GM23338 (cell line): Measurements from ENCODE around the gene DNAH17. TPM values are rescaled to one million over a fixed set of nuclear protein-coding genes. Genes with fewer than 3 reads are reported as not detected.

Source experiments
- ATAC-seq: fragments of 200-7000 bp; cut with Tn5 transposase; 3 replicates; pipeline ENCODE4 v1.9.1; 2020
- DNase-seq: peaks from one replicate; pipeline ENCODE4 v3.0.0-alpha.2; 2015; ENCODE audit warnings: low spot score
- H2AFZ ChIP-seq: fragments of 200-600 bp; sonication (generic); 2 replicates; pipeline ENCODE4 v1.8.0; 2016; ENCODE audit warnings: antibody characterized with exemption, mild to moderate bottlenecking, moderate library complexity
- H3F3A ChIP-seq: fragments of 200-600 bp; sonication (generic); replicated peaks from 2 replicates; pipeline ENCODE4 v1.8.0; 2017; ENCODE audit warnings: antibody characterized with exemption, mixed run types, low read depth
- H3K27ac ChIP-seq: fragments of 200-600 bp; sonication (generic); 2 replicates; pipeline ENCODE4 v1.6.1; 2016; ENCODE audit warnings: low read depth
- H3K27me3 ChIP-seq: fragments of 200-600 bp; sonication (generic); 2 replicates; pipeline ENCODE4 v1.8.0; 2016; ENCODE audit warnings: mild to moderate bottlenecking, mixed run types, moderate library complexity; ENCODE audit not compliant: insufficient read depth
- H3K36me3 ChIP-seq: fragments of 200-600 bp; sonication (generic); 2 replicates; pipeline ENCODE4 v1.8.0; 2016; ENCODE audit warnings: mild to moderate bottlenecking; ENCODE audit not compliant: insufficient read depth
- H3K4me1 ChIP-seq: fragments of 200-600 bp; sonication (generic); 2 replicates; pipeline ENCODE4 v1.8.0; 2016; ENCODE audit warnings: mild to moderate bottlenecking, moderate library complexity; ENCODE audit not compliant: insufficient read depth
- H3K4me2 ChIP-seq: fragments of 200-600 bp; sonication (generic); 2 replicates; pipeline ENCODE4 v1.7.1; 2017; ENCODE audit warnings: mixed run types
- H3K4me3 ChIP-seq: fragments of 200-600 bp; sonication (generic); 2 replicates; pipeline ENCODE4 v1.6.1; 2016; ENCODE audit warnings: mixed run types
- H3K79me2 ChIP-seq: fragments of 200-600 bp; sonication (generic); replicated peaks from 2 replicates; pipeline ENCODE4 v1.8.0; 2017; ENCODE audit warnings: mild to moderate bottlenecking; ENCODE audit not compliant: insufficient read depth
- H3K9me2 ChIP-seq: fragments of 200-600 bp; sonication (generic); 2 replicates; pipeline ENCODE4 v1.8.0; 2017; ENCODE audit not compliant: insufficient read depth
- H4K20me1 ChIP-seq: fragments of 200-600 bp; sonication (generic); replicated peaks from 2 replicates; pipeline ENCODE4 v1.8.0; 2017; ENCODE audit warnings: mild to moderate bottlenecking; ENCODE audit not compliant: insufficient read depth
- H3K27ac Mint-ChIP-seq: 2 replicates; pipeline ENCODE4 v1.8.0; 2020; ENCODE audit warnings: inconsistent platforms, mild to moderate bottlenecking, moderate library complexity, mixed read lengths
- H3K27me3 Mint-ChIP-seq: 3 replicates; pipeline ENCODE4 v1.8.0; 2022; ENCODE audit warnings: low read depth, mild to moderate bottlenecking, moderate library complexity, mixed read lengths, inconsistent platforms; ENCODE audit not compliant: insufficient read depth, poor library complexity
- H3K36me3 Mint-ChIP-seq: 3 replicates; pipeline ENCODE4 v1.8.0; 2021; ENCODE audit warnings: low read depth, mild to moderate bottlenecking, inconsistent platforms, moderate library complexity, mixed read lengths
- H3K4me1 Mint-ChIP-seq: 3 replicates; pipeline ENCODE4 v1.8.0; 2020; ENCODE audit warnings: mild to moderate bottlenecking, inconsistent platforms, mixed read lengths
- H3K4me3 Mint-ChIP-seq: 3 replicates; pipeline ENCODE4 v1.8.0; 2021; ENCODE audit warnings: moderate library complexity, mild to moderate bottlenecking, inconsistent platforms, mixed read lengths
- H3K9me3 Mint-ChIP-seq: 3 replicates; pipeline ENCODE4 v1.8.0; 2020; ENCODE audit warnings: moderate library complexity, mild to moderate bottlenecking, inconsistent platforms, mixed read lengths
- CREB1 ChIP-seq: fragments of 250-450 bp; sonication (Bioruptor Pico); IDR thresholded peaks from 2 replicates; pipeline ENCODE4 v1.5.0; 2020; ENCODE audit warnings: low read depth, mild to moderate bottlenecking, moderate library complexity
- EZH2 ChIP-seq: fragments of 200-600 bp; sonication (generic); IDR thresholded peaks from one replicate; pipeline ENCODE4 v1.8.0; 2017; ENCODE audit warnings: antibody characterized with exemption, mild to moderate bottlenecking, low read depth; ENCODE audit not compliant: unreplicated experiment
- EZH2phosphoT487 ChIP-seq: fragments of 200-600 bp; sonication (generic); IDR thresholded peaks from one replicate; pipeline ENCODE4 v1.8.1; 2018; ENCODE audit warnings: antibody characterized with exemption; ENCODE audit not compliant: unreplicated experiment
- JUNB ChIP-seq: IDR thresholded peaks from one replicate; pipeline ENCODE4 v1.6.1; 2016; ENCODE audit warnings: antibody characterized with exemption; ENCODE audit not compliant: unreplicated experiment
- NANOG ChIP-seq: IDR thresholded peaks from 2 replicates; pipeline ENCODE4 v1.6.1; 2016; ENCODE audit warnings: antibody characterized with exemption, borderline replicate concordance
- POLR2AphosphoS5 ChIP-seq: IDR thresholded peaks from 2 replicates; pipeline ENCODE4 v1.6.1; 2016; ENCODE audit warnings: antibody characterized with exemption, low read depth
- STAT1 ChIP-seq: IDR thresholded peaks from one replicate; pipeline ENCODE4 v1.6.1; 2016; ENCODE audit warnings: antibody characterized with exemption; ENCODE audit not compliant: unreplicated experiment
- ZNF114 ChIP-seq: fragments of 250-450 bp; sonication (Bioruptor Pico); IDR thresholded peaks from 2 replicates; pipeline ENCODE4 v1.5.0; 2020; ENCODE audit warnings: mild to moderate bottlenecking, moderate library complexity
- polyA plus RNA-seq: library from polyadenylated mRNA; unstranded; fragments of >200 nt; fragmentation: Nextera tagmentation; extraction: Ambion mirVana; gene quantifications from 2 replicates; pipeline ENCODE4 v1.2.1, GENCODE V29; 2016
- total RNA-seq: library from RNA; depleted of rRNA; stranded (reverse); fragments of >200 nt; shearing (Covaris generic); gene quantifications from 2 replicates; pipeline ENCODE4 v1.2.3, GENCODE V29; 2014
- TF ChIP-seq, protein P1 (sequence below): fragments of 250-450 bp; sonication (Bioruptor Pico); IDR thresholded peaks from 2 replicates; pipeline ENCODE4 v1.5.0; 2020; ENCODE audit warnings: mild to moderate bottlenecking, moderate library complexity
- TF ChIP-seq, protein P2 (sequence below), 2 experiments: fragments of 200-600 bp in 1 of 2; sonication (generic) in 1 of 2; conservative IDR thresholded peaks; 2 replicates each; pipeline versions ENCODE4 v1.5.1 to v1.6.1; 2016 to 2017; ENCODE audit warnings: antibody characterized with exemption in 2 of 2, low read depth in 2 of 2, mild to moderate bottlenecking in 2 of 2, moderate library complexity in 1 of 2
- TF ChIP-seq, protein P3 (sequence below): IDR thresholded peaks from 2 replicates; pipeline ENCODE4 v1.6.1; 2016; ENCODE audit warnings: antibody characterized with exemption

Gene DNAH17
- total and polyA plus RNA-seq, 2 experiments from 2014 or later: 0.59 to 2.0 TPM

DNA sequence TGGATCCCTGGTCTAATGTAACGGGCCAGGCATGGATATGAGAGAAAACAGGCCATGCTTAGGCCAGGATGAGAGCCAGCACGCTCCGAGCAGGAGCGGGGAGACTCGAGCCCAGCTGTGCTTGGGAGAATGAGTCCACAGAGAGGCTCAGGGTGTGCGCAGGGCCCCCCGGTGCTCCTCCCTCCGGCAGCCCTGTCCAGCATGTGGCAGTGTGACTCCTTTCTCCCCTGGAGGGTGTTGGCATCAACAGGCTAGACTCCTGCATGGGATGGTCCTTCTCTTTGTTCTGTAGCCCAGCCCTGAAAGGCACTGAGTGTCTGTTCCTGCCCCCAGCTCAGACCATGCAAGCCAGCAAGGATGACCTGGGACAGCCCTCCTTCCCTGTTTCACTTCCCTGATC lies 175.3 kb downstream of the DNAH17 start:
- H3K79me2 ChIP-seq: peaks cover 40% of the 10 kb centered on the region
- 0 out of 2 replicates have a peak, but pooled peaks cover 2% of the 10 kb centered on the region for H3F3A ChIP-seq
- no peaks in the 10 kb centered on the region for H3K27me3 ChIP-seq
- no peak overlapping the region for H3K4me2 ChIP-seq
- H3K36me3 Mint-ChIP-seq: peaks cover 88% of the 10 kb centered on the region
- peaks cover 19% of the 10 kb centered on the region for H4K20me1 ChIP-seq
- H3K27ac Mint-ChIP-seq: no peak overlapping the region
- peaks cover 26% of the 10 kb centered on the region for H3K36me3 ChIP-seq
- H2AFZ ChIP-seq: no peak overlapping the region
- no peaks in the 10 kb centered on the region for H3K4me1 ChIP-seq
- peaks cover 1% of the 10 kb centered on the region; the same call in 2 of the 3 replicates for H3K4me1 Mint-ChIP-seq
- H3K9me3 Mint-ChIP-seq: no peaks in the 10 kb centered on the region
- no peak overlapping the region for H3K4me3 ChIP-seq
- DNase-seq (no peak), ATAC-seq (no peak)
- peaks cover 13% of the 10 kb centered on the region for H3K27me3 Mint-ChIP-seq
- H3K9me2 ChIP-seq: no peaks in the 10 kb centered on the region
- TF ChIP-seq, protein P1, sequence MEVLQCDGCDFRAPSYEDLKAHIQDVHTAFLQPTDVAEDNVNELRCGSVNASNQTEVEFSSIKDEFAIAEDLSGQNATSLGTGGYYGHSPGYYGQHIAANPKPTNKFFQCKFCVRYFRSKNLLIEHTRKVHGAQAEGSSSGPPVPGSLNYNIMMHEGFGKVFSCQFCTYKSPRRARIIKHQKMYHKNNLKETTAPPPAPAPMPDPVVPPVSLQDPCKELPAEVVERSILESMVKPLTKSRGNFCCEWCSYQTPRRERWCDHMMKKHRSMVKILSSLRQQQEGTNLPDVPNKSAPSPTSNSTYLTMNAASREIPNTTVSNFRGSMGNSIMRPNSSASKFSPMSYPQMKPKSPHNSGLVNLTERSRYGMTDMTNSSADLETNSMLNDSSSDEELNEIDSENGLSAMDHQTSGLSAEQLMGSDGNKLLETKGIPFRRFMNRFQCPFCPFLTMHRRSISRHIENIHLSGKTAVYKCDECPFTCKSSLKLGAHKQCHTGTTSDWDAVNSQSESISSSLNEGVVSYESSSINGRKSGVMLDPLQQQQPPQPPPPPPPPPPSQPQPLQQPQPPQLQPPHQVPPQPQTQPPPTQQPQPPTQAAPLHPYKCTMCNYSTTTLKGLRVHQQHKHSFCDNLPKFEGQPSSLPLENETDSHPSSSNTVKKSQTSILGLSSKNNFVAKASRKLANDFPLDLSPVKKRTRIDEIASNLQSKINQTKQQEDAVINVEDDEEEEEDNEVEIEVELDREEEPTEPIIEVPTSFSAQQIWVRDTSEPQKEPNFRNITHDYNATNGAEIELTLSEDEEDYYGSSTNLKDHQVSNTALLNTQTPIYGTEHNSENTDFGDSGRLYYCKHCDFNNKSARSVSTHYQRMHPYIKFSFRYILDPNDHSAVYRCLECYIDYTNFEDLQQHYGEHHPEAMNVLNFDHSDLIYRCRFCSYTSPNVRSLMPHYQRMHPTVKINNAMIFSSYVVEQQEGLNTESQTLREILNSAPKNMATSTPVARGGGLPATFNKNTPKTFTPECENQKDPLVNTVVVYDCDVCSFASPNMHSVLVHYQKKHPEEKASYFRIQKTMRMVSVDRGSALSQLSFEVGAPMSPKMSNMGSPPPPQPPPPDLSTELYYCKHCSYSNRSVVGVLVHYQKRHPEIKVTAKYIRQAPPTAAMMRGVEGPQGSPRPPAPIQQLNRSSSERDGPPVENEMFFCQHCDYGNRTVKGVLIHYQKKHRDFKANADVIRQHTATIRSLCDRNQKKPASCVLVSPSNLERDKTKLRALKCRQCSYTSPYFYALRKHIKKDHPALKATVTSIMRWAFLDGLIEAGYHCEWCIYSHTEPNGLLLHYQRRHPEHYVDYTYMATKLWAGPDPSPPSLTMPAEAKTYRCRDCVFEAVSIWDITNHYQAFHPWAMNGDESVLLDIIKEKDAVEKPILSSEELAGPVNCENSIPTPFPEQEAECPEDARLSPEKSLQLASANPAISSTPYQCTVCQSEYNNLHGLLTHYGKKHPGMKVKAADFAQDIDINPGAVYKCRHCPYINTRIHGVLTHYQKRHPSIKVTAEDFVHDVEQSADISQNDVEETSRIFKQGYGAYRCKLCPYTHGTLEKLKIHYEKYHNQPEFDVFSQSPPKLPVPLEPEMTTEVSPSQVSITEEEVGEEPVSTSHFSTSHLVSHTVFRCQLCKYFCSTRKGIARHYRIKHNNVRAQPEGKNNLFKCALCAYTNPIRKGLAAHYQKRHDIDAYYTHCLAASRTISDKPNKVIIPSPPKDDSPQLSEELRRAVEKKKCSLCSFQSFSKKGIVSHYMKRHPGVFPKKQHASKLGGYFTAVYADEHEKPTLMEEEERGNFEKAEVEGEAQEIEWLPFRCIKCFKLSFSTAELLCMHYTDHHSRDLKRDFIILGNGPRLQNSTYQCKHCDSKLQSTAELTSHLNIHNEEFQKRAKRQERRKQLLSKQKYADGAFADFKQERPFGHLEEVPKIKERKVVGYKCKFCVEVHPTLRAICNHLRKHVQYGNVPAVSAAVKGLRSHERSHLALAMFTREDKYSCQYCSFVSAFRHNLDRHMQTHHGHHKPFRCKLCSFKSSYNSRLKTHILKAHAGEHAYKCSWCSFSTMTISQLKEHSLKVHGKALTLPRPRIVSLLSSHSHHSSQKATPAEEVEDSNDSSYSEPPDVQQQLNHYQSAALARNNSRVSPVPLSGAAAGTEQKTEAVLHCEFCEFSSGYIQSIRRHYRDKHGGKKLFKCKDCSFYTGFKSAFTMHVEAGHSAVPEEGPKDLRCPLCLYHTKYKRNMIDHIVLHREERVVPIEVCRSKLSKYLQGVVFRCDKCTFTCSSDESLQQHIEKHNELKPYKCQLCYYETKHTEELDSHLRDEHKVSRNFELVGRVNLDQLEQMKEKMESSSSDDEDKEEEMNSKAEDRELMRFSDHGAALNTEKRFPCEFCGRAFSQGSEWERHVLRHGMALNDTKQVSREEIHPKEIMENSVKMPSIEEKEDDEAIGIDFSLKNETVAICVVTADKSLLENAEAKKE (CRISPR knock-in tag): no peak
- TF ChIP-seq, protein P2, sequence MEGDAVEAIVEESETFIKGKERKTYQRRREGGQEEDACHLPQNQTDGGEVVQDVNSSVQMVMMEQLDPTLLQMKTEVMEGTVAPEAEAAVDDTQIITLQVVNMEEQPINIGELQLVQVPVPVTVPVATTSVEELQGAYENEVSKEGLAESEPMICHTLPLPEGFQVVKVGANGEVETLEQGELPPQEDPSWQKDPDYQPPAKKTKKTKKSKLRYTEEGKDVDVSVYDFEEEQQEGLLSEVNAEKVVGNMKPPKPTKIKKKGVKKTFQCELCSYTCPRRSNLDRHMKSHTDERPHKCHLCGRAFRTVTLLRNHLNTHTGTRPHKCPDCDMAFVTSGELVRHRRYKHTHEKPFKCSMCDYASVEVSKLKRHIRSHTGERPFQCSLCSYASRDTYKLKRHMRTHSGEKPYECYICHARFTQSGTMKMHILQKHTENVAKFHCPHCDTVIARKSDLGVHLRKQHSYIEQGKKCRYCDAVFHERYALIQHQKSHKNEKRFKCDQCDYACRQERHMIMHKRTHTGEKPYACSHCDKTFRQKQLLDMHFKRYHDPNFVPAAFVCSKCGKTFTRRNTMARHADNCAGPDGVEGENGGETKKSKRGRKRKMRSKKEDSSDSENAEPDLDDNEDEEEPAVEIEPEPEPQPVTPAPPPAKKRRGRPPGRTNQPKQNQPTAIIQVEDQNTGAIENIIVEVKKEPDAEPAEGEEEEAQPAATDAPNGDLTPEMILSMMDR (conservative IDR thresholded peaks at IDR 0.05; ENCODE audit: low read depth in 2 of 2): no peak
- TF ChIP-seq EZH2 (no peak), JUNB (no peak), CREB1 (no peak), ZNF114 (CRISPR knock-in tag) (no peak), EZH2phosphoT487 (no peak), STAT1 (no peak), POLR2AphosphoS5 (no peak), NANOG (no peak)
- TF ChIP-seq, protein P3, sequence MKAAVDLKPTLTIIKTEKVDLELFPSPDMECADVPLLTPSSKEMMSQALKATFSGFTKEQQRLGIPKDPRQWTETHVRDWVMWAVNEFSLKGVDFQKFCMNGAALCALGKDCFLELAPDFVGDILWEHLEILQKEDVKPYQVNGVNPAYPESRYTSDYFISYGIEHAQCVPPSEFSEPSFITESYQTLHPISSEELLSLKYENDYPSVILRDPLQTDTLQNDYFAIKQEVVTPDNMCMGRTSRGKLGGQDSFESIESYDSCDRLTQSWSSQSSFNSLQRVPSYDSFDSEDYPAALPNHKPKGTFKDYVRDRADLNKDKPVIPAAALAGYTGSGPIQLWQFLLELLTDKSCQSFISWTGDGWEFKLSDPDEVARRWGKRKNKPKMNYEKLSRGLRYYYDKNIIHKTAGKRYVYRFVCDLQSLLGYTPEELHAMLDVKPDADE: no peak
- no peak overlapping the region; the same call in 2 of the 3 replicates for H3K4me3 Mint-ChIP-seq
- H3K27ac ChIP-seq: no peak overlapping the region
